H1 (cell line): ENCODE measurements around the gene SLK. TPM values are rescaled to one million over a fixed set of nuclear protein-coding genes. Genes with fewer than 3 reads are reported as not detected.

ENCODE experiments used
- KDM4A ChIP-seq: IDR thresholded peaks from one replicate; pipeline ENCODE4 v1.7.1; 2012; ENCODE audit warnings: low read depth, mild to moderate bottlenecking, moderate library complexity, low read length, inconsistent platforms; ENCODE audit not compliant: severe bottlenecking
- ZNF274 ChIP-seq: IDR thresholded peaks from 2 replicates; pipeline ENCODE4 v1.7.0; 2012; ENCODE audit warnings: low read length, borderline replicate concordance; ENCODE audit errors: extremely low read depth
- polyA plus RNA-seq, 7 experiments: library from polyadenylated mRNA; depleted of rRNA in 3 of 7; stranded (reverse) in 5 of 7; unstranded in 2 of 7; fragments of >200 nt in 5 of 7; fragments of 200-250 nt in 2 of 7; gene quantifications; 1 replicate in 5 of 7; 2 replicates in 1 of 7; 4 replicates in 1 of 7; pipeline versions ENCODE4 v1.2.1 to v1.2.3, GENCODE V29; 2011 to 2013; ENCODE audit warnings: missing spikeins in 2 of 7, mixed read lengths in 2 of 7
- total RNA-seq: library from RNA; stranded (reverse); fragmentation: NEBNext Ultra II Directional; extraction: Animal tissue kit (Norgen Biotek cat#: 25700); gene quantifications from 2 replicates; pipeline ENCODE4 v1.2.1, GENCODE V29; 2021
- TF ChIP-seq, protein P1 (sequence below): IDR thresholded peaks from 2 replicates; pipeline ENCODE4 v1.6.1; 2011; ENCODE audit warnings: low read depth, mild to moderate bottlenecking, low read length; ENCODE audit not compliant: insufficient read depth

Gene SLK
- total and polyA plus RNA-seq, 2 of the 8 experiments (the other 6 are each of a cell fraction or from before 2014, with no cell fraction given), result 2.7 to 18.3 TPM

DNA sequence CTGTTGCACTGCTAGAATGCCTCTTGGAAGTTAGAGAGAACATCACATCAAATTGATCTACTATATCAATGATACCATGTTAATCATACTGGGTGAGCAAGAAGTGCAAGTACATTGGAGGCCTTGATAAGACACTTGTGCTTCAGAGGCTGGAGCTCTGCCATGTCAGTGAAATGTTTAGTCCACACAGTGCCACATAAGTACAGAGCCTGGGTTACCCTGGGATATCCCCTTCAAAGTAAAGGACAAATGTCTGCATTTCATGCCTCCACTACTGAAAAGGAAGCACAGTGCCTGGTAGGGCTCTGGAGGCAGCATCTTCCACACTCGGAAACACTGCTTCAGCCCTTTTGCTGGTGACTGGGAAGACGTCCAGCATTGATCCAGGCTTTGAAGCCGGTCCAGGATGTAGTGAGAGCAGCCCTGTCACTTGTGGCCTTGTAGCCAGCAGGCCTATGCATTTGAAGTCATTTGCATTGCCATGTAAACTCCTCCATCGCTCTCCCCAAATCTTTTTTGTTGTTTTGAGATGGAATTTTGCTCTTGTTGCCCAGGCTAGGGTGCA is 33.3 kb upstream of the SLK start (continued):
- TF ChIP-seq KDM4A (no peak), ZNF274 (no peak)
- TF ChIP-seq, protein P1, sequence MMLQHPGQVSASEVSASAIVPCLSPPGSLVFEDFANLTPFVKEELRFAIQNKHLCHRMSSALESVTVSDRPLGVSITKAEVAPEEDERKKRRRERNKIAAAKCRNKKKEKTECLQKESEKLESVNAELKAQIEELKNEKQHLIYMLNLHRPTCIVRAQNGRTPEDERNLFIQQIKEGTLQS, result no peak
